Measurements from ENCODE around the gene TRAT1.

Gene TRAT1

GRCh38 chr3:108862865-108863798, 40.5 kb downstream of the TRAT1 start:
- DNase-seq: no peak

DNA sequence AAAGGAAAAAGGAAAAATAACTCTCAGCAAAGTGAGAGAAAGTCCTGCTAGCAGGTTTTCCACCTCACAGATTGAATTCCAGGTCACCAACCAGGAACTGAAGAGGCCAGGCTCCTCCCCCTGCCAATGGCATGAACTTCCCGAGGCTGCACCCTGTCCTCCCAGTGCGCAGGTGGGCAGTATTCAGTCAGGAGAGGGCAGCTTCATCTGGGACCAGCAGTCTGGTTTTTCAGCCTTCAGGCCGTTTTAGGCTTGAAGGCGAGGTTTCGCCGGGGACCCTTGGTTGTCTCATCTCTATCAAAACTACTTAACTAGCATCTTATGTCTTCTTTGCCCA, 41.2 kb downstream of the TRAT1 start:
- DNase-seq: no peak

- no peak for DNase-seq
Measured at GRCh38 chr3:108877901-108878300, 55.3 kb downstream of the TRAT1 start.

DNA sequence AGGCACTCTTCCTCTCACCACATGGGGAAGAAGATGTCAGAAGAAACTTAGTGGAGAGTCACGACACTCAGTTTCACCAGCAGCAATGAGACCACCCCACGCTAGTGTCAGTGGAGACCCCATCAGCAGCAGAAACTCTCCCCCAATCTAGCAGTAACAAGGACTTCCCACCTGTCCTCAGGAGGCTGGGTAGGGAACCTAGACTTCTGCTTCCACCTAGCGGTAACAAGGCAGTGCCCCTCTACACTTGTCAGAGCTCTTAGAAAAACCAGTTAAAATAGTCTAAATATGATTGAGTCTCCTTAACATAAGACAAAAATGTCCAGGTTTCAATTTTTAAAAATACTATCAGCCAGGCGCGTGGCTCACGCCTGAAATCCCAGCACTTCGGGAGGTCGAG, 57.3 kb downstream of the TRAT1 start:
- no peak for DNase-seq

- DNase-seq: no peak
Measured at GRCh38 chr3:108882762-108883161, 60.2 kb downstream of the TRAT1 start.

- DNase-seq: no peak
Measured at GRCh38 chr3:108883373-108883772, 60.8 kb downstream of the TRAT1 start.

DNA sequence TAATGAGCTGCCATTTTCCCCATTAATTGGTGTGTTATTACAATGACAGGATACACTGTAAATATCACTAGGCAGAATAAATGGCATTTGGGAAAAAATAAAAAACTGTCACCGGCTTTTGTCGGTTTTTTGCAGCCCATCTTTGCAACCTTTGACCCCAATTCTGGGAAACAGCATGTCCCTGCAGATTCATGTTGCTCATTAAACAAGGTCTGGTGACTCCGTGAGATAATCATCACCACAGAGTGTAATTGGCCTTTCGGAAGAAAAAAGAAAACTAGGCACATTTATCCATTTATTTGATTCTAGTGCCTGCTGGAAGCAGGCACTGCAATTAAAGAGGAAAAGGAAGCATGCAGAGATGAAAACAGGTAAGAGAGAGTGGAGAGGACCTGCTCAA, 64.5 kb downstream of the TRAT1 start:
- no peak for DNase-seq

DNA sequence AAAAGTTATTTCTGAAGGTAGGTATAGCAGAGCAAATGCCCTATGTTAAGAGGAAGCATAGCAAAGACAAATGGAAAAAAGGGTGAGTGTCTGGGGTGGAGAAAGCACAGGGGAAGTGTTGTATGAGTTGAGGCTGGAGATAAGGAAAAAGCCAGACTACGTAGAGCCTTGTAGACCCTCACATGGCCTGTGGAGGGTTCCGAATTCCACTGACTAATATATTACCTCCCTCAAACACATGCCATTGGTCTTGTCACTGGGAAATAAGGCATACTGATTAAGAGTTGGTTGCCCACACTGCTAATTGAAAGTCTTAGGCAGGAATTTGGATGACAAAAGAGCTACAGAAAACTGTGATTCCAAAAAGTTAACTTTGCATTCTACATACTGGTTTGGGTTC, 65.2 kb downstream of the TRAT1 start:
- DNase-seq: no peak

DNA sequence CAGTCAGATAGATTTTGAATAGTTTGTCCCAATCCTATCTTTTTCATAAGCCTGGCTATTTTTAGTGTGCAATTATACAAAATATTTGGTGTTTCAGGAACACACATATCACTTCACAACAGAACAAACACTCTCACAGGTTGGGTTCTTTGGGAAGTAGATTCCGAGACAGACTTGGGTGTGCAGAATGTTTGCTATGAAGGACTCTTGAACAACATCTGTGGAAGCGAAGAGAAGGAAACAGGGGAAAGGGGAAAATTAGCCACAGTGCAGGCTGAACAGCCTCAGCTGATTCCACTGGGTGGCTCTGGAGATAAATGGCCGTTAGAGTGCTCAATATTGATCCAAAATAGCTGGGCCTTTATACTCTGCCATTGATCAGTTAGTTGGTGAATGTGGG, 69.2 kb downstream of the TRAT1 start:
- no peak for DNase-seq

DNA sequence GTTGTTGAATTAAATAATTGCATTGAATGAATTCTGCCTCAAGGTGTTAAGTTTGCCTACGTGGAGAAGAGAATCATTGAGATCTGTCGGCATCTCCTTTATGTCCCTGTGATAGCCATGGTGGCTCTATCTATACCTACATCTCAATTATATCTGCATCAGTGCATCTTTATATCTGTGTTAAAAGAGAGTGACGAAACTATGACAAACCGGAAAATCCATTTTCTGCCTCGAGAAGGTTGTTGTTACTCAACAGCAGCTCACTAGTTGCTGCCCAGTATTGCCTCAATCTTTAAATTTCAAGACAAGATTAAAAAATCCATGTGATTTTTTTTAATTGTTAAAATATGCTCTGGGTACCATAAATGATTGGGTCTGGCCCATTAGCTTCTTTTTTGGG, 72.4 kb downstream of the TRAT1 start:
- no peak for DNase-seq

GRCh38 chr3:108897883-108898282, 75.3 kb downstream of the TRAT1 start:
- no peak for DNase-seq

- DNase-seq: no peak
Measured at GRCh38 chr3:108899530-108899929, 76.9 kb downstream of the TRAT1 start.

All from inflammatory macrophage (primary cell).